Epithelial cell of proximal tubule (primary cell): ENCODE results near the gene MAP3K5. TPM values are rescaled to one million over a fixed set of nuclear protein-coding genes. Genes with fewer than 3 reads are reported as not detected.

Source experiments
- DNase-seq: peaks from one replicate; pipeline ENCODE4 v3.0.0-alpha.2; 2011; ENCODE audit warnings: low read depth
- H3K4me3 ChIP-seq: 2 replicates; pipeline ENCODE4 v1.5.1; 2011; ENCODE audit warnings: low read depth, mild to moderate bottlenecking, low read length
- total RNA-seq: library from RNA; depleted of rRNA; stranded (reverse); fragments of >200 nt; gene quantifications from 2 replicates; pipeline ENCODE4 v1.2.3, GENCODE V29; 2015
- TF ChIP-seq, protein P1 (sequence below): conservative IDR thresholded peaks from 2 replicates; pipeline ENCODE4 v1.5.1; 2012; ENCODE audit warnings: low read depth, mild to moderate bottlenecking, low read length

The MAP3K5 gene
- total RNA-seq, 1 donor from 2014 or later, result 7.8 TPM

DNA sequence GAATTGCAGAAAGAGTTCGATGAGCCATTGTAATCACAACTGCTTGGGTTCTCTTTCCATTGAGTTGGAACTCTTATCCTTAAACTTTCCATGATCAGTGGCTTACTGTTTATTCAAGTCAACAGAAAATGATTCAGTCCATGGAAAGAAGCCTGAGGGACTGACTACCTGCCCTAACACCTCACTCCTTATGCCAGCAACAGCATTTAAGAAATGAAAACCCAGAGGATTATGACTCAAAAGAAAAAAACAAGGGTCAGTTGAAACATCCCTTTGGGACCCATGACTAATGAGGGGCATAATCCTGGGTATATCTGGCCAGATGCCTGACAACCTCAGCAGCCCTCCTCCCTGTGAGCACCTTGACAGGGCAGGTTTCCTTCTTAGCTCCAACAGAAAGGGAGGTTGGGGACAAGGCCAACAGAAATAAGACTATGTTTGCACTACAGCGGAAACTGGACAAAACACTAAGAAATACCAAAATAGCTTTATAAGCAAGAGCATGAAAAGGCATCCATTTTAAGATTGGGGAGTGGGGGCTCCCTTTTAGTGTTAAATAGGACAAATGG is 106.7 kb downstream of the MAP3K5 start:
- H3K4me3 ChIP-seq, result no peak overlapping the region
- DNase-seq, result no peak
- TF ChIP-seq, protein P1, sequence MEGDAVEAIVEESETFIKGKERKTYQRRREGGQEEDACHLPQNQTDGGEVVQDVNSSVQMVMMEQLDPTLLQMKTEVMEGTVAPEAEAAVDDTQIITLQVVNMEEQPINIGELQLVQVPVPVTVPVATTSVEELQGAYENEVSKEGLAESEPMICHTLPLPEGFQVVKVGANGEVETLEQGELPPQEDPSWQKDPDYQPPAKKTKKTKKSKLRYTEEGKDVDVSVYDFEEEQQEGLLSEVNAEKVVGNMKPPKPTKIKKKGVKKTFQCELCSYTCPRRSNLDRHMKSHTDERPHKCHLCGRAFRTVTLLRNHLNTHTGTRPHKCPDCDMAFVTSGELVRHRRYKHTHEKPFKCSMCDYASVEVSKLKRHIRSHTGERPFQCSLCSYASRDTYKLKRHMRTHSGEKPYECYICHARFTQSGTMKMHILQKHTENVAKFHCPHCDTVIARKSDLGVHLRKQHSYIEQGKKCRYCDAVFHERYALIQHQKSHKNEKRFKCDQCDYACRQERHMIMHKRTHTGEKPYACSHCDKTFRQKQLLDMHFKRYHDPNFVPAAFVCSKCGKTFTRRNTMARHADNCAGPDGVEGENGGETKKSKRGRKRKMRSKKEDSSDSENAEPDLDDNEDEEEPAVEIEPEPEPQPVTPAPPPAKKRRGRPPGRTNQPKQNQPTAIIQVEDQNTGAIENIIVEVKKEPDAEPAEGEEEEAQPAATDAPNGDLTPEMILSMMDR, result no peak

DNA sequence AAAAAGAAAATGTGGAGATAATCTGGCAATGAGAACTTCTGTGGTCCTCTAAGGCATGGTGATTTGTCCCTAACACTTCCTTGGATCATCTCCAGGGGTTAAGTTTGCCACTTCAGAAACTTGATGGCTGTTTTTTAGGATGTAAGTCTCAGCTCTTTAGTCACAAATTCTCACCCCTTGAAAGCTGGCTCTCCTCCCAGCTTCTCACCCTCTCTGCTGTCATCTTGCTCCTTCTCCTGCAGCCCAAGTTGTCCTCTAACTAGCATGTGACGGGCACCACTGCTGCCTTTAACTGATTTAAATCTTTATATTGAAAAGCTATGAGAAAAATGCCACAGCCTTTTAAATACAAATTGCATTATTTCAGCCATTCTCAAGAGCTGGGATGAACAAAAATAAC is 107.8 kb downstream of the MAP3K5 start:
- TF ChIP-seq, protein P1, result no peak
- no peak for DNase-seq
- H3K4me3 ChIP-seq, result no peak overlapping the region

DNA sequence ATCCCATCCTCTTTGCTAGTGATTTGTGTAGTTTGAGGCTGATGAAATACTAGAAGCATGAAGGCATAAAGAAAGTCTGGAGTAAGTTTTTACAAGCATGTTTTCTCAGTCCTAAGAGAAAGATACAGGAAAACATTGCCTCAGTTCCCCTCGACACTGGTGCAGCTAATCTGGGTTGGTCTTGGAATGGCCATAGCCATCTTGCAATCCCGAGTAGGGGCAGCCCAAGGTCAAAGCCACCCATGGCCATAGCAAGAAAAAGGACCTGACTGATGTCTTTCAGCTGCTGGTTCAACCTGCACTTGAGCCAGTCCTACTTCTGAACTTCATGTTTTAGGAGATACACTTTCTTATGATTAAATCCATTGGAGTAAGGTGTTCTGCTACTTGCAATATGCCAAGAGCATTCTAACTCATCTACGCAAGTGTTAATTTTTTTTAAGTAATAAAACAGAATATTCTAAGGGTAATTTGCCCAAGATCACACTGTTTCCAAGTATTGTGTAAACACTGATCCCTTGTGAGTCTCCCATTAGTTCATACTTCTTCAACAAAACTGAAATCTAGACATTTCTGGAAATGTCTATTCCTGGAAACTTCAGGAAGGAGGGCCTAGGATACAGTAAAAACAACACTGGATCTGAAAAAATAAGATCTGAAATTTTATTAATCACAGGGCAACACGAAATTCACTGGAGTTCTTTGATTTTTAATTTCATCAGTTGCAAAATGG is 108.9 kb downstream of the MAP3K5 start:
- TF ChIP-seq, protein P1, result no peak
- DNase-seq, result no peak
- no peak overlapping the region for H3K4me3 ChIP-seq

DNA sequence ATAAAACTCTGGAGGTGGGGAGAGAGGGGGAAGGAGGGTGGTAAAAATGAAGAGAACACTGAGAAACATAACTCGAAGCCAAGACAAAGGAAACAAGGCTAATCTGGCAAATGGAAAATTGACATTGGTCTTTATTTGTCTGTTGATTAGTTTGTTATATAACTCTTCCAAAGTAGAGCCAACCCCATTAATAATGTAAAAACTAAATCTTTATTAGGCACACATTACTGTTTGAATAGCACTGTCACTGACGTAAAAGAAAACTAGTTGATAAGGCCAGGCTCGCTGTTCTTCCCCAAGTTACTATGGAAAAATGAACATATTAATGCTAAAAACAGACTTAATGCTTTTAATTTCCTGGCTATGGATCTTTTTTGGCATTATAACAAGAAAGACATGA is 110.0 kb downstream of the MAP3K5 start:
- no peak for DNase-seq
- no peak overlapping the region for H3K4me3 ChIP-seq
- TF ChIP-seq, protein P1, result no peak

DNA sequence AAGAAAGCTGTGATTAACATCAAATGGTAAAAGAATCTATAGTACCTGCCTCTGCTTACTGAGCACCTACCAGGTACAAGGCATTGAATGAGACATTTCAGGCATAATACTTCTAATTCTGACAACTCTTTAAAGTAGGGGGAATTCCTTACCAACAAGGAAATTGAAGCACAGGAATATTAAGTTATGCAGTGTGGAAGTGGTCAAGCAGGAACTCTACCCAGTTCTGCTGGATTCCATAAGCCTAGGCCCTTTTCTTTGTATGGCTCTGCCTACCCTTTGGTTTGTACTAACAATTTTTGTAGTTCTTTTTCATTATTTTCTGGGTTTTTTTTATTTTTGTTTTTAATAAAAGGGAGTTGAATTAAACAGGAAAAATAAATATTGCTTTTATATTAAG is 114.5 kb downstream of the MAP3K5 start:
- no peak for DNase-seq
- no peak overlapping the region for H3K4me3 ChIP-seq
- TF ChIP-seq, protein P1, result no peak

DNA sequence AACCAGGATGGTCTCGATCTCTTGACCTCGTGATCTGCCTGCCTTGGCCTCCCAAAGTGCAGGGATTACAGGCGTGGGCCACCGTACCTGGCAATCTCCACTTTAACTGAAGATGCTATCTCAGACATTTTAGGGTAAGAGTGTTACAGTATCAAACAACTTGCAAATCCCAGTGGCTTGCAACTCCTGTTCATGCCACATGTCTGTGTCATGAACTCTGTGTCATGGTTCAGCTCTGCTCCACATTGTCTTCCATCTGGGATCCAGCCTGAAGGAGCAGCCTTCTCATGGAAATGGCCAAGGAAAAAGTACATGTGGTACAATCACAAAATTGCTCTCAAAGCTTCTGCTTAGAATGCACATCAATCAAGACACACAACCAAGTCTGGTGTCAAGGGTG is 114.9 kb downstream of the MAP3K5 start:
- no peak overlapping the region for H3K4me3 ChIP-seq
- TF ChIP-seq, protein P1, result no peak
- DNase-seq, result no peak

DNA sequence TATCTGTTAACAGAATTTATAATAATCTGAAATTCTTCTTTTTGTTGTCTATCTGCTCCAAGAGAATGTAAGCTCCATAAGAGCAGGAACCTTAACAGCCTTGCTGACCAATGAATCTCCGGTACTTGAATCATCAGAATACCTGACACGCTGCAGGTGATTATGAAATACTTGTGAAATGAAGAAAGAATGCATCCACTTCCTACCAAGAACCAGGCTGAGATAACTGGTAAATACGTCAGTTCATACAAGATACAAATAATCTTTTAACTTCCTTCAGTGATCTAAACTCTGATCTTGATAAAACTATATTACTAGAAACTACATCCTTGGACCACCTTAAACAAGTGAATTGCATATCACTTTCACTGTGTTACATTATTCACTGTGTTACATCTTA is 116.2 kb downstream of the MAP3K5 start:
- DNase-seq, result peak; percentile 41
- TF ChIP-seq, protein P1, result no peak
- no peak overlapping the region for H3K4me3 ChIP-seq
